K562 (cell line): Measurements from ENCODE around the gene SMCHD1. TPM values are rescaled to one million over a fixed set of nuclear protein-coding genes. Genes with fewer than 3 reads are reported as not detected.
A peak's percentile ranks its signal among the peaks of the same experiment; 100 is the strongest.

Source experiments
- ARHGAP35 ChIP-seq: fragments of 450-650 bp; IDR thresholded peaks from 2 replicates; pipeline ENCODE4 v1.6.1; 2018; ENCODE audit not compliant: partially characterized antibody
- EHMT2 ChIP-seq: fragments of 450-650 bp; IDR thresholded peaks from 2 replicates; pipeline ENCODE4 v1.6.1; 2018; ENCODE audit warnings: antibody characterized with exemption
- ESRRA ChIP-seq: fragments of 450-650 bp; IDR thresholded peaks from 2 replicates; pipeline ENCODE4 v1.6.1; 2014; ENCODE audit warnings: low read depth, mild to moderate bottlenecking, moderate library complexity, borderline replicate concordance
- HDAC1 ChIP-seq, 2 experiments: fragments of 450-650 bp; IDR thresholded peaks; 2 replicates each; pipeline ENCODE4 v1.6.1; 2016 to 2017; ENCODE audit warnings: inconsistent platforms in 1 of 2, mild to moderate bottlenecking in 1 of 2, moderate library complexity in 1 of 2
- LARP7 ChIP-seq: fragments of 450-650 bp; IDR thresholded peaks from 2 replicates; pipeline ENCODE4 v1.6.1; 2016
- OTX1 ChIP-seq: fragments of 450-650 bp; formaldehyde crosslinking; IDR thresholded peaks from 2 replicates; pipeline ENCODE4 v1.4.0; 2022; ENCODE audit warnings: mild to moderate bottlenecking
- PHB2 ChIP-seq: fragments of 450-650 bp; IDR thresholded peaks from 2 replicates; pipeline ENCODE4 v1.6.1; 2017; ENCODE audit warnings: low read depth
- PHF8 ChIP-seq: fragments of 200-600 bp; sonication (generic); IDR thresholded peaks from 2 replicates; pipeline ENCODE4 v1.6.1; 2012; ENCODE audit warnings: mixed run types, mild to moderate bottlenecking, inconsistent platforms, low read length, moderate library complexity, borderline replicate concordance
- TBL1XR1 ChIP-seq, 2 experiments: IDR thresholded peaks; 2 replicates each; pipeline ENCODE4 v1.6.1; 2012; ENCODE audit warnings: improper control_type of control experiment in 2 of 2, low read length in 2 of 2, mild to moderate bottlenecking in 1 of 2
- U2AF2 ChIP-seq: fragments of 200-400 bp; formaldehyde crosslinking; optimal IDR thresholded peaks from 2 replicates; pipeline ENCODE3; 2017; ENCODE audit warnings: low read depth, mild to moderate bottlenecking, low read length
- polyA plus RNA-seq, 8 experiments: library from polyadenylated mRNA; depleted of rRNA in 4 of 8; stranded (reverse) in 5 of 8; unstranded in 3 of 8; fragments of >200 nt; fragmentation: Nextera tagmentation in 2 of 8; fragmentation: Illumina TruSeq in 1 of 8; extraction: Ambion mirVana in 2 of 8; extraction: Trizol in 1 of 8; gene quantifications; 2 replicates each; pipeline versions ENCODE4 v1.2.1 to v1.2.3, GENCODE V29; 2011 to 2014; ENCODE audit warnings: inconsistent platforms in 1 of 8, missing spikeins in 1 of 8
- total RNA-seq, 7 experiments: library from RNA; depleted of rRNA in 6 of 7; stranded (reverse); fragments of >200 nt in 6 of 7; fragmentation: Illumina TruSeq in 2 of 7; extraction: Trizol in 2 of 7; gene quantifications; 2 replicates each; pipeline versions ENCODE4 v1.2.1 to v1.2.3, GENCODE V29; 2011 to 2021; ENCODE audit warnings: low replicate concordance in 1 of 7
- TF ChIP-seq, protein P1 (sequence below), 2 experiments: fragments of 450-650 bp; IDR thresholded peaks; 2 replicates each; pipeline ENCODE4 v1.6.1; 2016
- TF ChIP-seq, protein P2 (sequence below), 2 experiments: fragments of 450-650 bp in 1 of 2; sonication (generic) in 1 of 2; formaldehyde crosslinking in 1 of 2; IDR thresholded peaks; 2 replicates each; pipeline versions ENCODE4 v1.7.1 to v1.9.0; 2016 to 2022; ENCODE audit warnings: inconsistent platforms in 1 of 2, mild to moderate bottlenecking in 1 of 2, missing genetic modification reagents in 1 of 2
- TF ChIP-seq, protein P3 (sequence below): IDR thresholded peaks from 2 replicates; pipeline ENCODE4 v1.6.1; 2016; ENCODE audit warnings: missing genetic modification characterization, missing compliant biosample characterization
- TF ChIP-seq, protein P4 (sequence below): fragments of 450-650 bp; IDR thresholded peaks from 2 replicates; pipeline ENCODE4 v1.6.1; 2016; ENCODE audit warnings: borderline replicate concordance

The SMCHD1 gene
- total and polyA plus RNA-seq, 9 of the 15 experiments (the other 6 are each of a cell fraction or from before 2014, with no cell fraction given) = 6.3 to 144 (median 72.7) TPM

DNA sequence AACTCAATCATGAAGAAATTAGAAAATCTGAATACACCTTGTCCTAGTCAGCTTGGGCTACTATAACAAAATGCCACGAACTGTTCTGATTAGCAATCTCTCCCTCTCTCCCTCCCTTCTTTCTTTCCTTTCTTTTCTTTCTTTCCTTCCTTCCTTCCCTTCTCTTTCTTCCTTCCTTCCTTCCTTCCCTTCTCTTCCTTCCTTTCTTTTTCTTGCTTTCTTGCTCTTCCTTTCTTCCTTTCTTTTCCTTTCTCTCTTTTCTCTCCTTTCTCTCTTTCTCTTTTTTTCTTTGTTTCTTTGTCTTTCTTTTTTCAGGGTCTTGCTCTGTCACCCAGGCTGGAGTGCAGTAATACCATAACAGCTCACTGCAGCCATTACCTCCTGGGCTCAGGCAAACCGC, 167.7 kb downstream of the SMCHD1 start (continued):
- TF ChIP-seq LARP7 = 0 out of 2 replicates have a peak, but pooled peaks have one; percentile 46
- TF ChIP-seq PHB2 = peak; percentile 33; the same call in 1 of the 2 replicates
- peak in 1 of 2 experiments; percentile 61; a peak in 1 of 4 replicates for TF ChIP-seq HDAC1 (IDR thresholded peaks at IDR 0.05)
- TF ChIP-seq, protein P1, sequence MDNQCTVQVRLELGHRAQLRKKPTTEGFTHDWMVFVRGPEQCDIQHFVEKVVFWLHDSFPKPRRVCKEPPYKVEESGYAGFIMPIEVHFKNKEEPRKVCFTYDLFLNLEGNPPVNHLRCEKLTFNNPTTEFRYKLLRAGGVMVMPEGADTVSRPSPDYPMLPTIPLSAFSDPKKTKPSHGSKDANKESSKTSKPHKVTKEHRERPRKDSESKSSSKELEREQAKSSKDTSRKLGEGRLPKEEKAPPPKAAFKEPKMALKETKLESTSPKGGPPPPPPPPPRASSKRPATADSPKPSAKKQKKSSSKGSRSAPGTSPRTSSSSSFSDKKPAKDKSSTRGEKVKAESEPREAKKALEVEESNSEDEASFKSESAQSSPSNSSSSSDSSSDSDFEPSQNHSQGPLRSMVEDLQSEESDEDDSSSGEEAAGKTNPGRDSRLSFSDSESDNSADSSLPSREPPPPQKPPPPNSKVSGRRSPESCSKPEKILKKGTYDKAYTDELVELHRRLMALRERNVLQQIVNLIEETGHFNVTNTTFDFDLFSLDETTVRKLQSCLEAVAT (IDR thresholded peaks at IDR 0.05) = peak; percentile 35 to 53; a peak in 2 of 4 replicates
- TF ChIP-seq, protein P2, sequence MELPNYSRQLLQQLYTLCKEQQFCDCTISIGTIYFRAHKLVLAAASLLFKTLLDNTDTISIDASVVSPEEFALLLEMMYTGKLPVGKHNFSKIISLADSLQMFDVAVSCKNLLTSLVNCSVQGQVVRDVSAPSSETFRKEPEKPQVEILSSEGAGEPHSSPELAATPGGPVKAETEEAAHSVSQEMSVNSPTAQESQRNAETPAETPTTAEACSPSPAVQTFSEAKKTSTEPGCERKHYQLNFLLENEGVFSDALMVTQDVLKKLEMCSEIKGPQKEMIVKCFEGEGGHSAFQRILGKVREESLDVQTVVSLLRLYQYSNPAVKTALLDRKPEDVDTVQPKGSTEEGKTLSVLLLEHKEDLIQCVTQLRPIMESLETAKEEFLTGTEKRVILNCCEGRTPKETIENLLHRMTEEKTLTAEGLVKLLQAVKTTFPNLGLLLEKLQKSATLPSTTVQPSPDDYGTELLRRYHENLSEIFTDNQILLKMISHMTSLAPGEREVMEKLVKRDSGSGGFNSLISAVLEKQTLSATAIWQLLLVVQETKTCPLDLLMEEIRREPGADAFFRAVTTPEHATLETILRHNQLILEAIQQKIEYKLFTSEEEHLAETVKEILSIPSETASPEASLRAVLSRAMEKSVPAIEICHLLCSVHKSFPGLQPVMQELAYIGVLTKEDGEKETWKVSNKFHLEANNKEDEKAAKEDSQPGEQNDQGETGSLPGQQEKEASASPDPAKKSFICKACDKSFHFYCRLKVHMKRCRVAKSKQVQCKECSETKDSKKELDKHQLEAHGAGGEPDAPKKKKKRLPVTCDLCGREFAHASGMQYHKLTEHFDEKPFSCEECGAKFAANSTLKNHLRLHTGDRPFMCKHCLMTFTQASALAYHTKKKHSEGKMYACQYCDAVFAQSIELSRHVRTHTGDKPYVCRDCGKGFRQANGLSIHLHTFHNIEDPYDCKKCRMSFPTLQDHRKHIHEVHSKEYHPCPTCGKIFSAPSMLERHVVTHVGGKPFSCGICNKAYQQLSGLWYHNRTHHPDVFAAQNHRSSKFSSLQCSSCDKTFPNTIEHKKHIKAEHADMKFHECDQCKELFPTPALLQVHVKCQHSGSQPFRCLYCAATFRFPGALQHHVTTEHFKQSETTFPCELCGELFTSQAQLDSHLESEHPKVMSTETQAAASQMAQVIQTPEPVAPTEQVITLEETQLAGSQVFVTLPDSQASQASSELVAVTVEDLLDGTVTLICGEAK (IDR thresholded peaks at IDR 0.05) = no peak
- TF ChIP-seq, protein P2 (CRISPR knock-in tag; IDR thresholded peaks at IDR 0.05) = no peak
- TF ChIP-seq, protein P3, sequence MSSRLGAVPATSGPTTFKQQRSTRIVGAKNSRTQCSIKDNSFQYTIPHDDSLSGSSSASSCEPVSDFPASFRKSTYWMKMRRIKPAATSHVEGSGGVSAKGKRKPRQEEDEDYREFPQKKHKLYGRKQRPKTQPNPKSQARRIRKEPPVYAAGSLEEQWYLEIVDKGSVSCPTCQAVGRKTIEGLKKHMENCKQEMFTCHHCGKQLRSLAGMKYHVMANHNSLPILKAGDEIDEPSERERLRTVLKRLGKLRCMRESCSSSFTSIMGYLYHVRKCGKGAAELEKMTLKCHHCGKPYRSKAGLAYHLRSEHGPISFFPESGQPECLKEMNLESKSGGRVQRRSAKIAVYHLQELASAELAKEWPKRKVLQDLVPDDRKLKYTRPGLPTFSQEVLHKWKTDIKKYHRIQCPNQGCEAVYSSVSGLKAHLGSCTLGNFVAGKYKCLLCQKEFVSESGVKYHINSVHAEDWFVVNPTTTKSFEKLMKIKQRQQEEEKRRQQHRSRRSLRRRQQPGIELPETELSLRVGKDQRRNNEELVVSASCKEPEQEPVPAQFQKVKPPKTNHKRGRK (tag) = peak; percentile 94
- no peak for TF ChIP-seq TBL1XR1 (IDR thresholded peaks at IDR 0.05; ENCODE audit: low read length in 2 of 2)
- peak; percentile 29; the same call in 1 of the 2 replicates for TF ChIP-seq EHMT2
- no peak for TF ChIP-seq ESRRA
- TF ChIP-seq, protein P4, sequence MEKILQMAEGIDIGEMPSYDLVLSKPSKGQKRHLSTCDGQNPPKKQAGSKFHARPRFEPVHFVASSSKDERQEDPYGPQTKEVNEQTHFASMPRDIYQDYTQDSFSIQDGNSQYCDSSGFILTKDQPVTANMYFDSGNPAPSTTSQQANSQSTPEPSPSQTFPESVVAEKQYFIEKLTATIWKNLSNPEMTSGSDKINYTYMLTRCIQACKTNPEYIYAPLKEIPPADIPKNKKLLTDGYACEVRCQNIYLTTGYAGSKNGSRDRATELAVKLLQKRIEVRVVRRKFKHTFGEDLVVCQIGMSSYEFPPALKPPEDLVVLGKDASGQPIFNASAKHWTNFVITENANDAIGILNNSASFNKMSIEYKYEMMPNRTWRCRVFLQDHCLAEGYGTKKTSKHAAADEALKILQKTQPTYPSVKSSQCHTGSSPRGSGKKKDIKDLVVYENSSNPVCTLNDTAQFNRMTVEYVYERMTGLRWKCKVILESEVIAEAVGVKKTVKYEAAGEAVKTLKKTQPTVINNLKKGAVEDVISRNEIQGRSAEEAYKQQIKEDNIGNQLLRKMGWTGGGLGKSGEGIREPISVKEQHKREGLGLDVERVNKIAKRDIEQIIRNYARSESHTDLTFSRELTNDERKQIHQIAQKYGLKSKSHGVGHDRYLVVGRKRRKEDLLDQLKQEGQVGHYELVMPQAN = 0 out of 2 replicates have a peak, but pooled peaks have one; percentile 27
- no peak for TF ChIP-seq U2AF2
- TF ChIP-seq PHF8 = no peak
- TF ChIP-seq ARHGAP35 = peak; percentile 76
- 0 out of 2 replicates have a peak, but pooled peaks have one; percentile 10 for TF ChIP-seq OTX1 (CRISPR knock-in tag)
